Hypothalamus (tissue), 51 donors: ENCODE results near the gene TMEM219.
"Not testable (repeated sequence)": the region's sequence is repeated elsewhere in the genome, so short reads cannot be mapped to it uniquely, and the experiment has no call there.

ENCODE experiments used
- DNase-seq, 51 donors: peaks; one replicate each; lab custom pipeline; 2025; lab: John Stamatoyannopoulos, UW

The TMEM219 gene, protein sequence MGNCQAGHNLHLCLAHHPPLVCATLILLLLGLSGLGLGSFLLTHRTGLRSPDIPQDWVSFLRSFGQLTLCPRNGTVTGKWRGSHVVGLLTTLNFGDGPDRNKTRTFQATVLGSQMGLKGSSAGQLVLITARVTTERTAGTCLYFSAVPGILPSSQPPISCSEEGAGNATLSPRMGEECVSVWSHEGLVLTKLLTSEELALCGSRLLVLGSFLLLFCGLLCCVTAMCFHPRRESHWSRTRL

DNA sequence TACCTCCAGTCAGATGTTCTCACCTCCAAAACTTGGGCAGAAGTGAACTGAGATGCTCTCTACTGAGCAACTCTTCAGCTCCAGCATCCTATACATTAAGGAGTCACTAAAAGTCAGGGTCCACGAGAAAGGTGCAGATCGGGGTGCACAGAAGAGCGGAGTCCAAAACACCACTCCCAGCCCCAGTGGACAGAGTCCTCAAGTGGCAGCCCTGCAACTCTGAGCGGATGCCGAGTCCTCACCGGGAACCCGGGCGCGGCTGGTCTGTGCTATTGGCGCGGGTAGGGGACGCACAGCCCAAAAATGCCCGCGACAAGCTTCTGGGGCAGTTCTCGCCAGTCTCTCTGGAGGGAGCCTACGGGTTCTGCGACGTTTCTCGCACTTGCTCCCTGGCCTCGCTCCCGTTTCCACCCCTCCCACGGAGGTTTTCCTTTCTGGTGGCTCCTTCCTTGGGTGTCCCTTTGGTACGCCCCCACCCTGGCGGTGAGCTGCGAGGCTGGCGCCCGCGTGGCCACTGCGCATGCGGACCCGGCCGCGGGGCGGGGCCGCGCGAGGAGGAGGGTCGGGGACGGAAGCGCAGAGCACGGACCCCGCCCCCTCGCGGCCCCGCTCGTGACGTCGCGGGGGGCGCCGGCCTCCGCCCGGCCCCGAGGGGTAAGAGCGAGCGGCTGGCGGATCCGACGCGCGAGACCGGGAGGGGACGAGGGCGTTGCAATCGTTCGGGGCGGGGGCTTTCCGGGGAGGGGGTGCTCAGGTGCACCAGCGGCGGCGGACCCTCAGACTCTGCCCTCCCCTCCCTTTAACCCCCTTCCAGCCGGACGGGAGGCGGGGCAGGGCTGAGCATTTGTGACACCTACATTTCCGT is at the start of gene TMEM219:
TSS of gene TMEM219 (plus strand) at position 601 of the 865 bp plus-strand sequence. CDS start 1,065 bp downstream, outside the sequence.
- peak; percentile 46 to 94 (median 82) for DNase-seq

DNA sequence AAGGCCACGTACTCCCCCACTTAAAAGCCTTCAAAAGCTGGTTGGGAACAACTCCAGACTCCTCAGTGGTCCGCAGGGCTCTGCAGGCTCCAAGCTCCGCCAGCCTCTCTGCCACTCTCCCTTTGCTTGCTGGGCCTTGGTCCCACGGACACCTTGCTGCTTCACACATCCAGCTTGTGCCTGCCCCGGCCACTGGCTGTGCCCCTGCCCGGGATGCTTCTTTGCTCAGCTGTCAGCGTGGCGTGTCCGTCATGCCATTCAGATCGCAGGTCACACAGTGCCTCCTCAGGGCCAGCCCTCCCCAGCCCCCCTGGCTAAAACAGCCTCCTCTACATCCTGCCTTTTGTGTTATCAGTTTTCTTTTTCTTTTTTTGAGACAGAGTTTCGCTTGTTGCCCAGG is 49.8 kb upstream of the TMEM219 start:
- no peak for DNase-seq

DNA sequence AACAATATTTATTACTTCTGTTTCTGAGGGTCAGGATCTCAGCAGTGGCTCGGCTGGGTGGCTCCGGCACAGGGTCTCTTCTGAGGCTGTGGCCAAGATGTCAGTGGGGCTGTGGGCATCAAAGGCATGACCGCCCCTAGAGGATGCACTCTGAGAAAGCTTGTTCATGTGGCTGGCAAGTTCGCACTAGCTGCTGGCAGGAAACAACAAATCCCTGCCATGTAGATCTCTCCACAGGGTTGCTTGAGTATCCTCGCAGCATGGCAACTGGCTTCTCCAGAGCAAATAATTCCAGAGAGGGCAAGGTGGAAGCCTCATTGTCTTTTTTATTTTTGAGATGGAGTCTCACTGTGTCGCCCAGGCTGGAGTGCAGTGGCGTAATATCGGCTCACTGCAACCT is 48.4 kb upstream of the TMEM219 start:
- no peak for DNase-seq

DNA sequence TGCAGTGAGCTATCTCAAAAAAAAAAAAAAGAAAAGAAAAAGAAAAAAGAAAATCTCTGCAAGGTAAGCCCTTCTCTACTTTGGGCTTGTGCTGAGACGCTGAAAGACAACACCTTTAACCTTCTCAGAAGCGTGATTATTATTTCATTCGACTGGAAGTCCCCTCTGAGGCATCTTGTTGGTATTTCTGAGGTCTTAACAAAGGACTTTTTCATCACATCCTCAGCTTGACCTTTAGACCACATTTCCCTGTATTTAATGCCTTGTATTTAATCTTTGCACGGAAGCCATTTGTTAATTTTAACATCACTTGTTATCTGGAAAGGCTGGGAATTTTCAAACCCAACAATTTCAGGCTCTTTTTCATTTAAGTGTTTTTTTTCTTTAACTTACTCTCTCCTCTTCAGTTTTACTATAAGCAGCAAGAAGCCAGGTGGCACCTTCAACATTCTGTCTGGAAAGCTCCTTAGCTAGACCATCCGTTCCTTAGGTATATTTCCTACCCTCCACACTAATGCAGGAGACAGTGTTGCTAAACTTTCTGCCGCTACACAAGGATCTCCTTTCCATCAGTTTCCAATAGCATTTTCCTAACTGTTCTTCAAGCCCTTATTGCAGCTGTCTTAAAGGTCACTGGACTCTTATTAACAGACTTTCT is 46.2 kb upstream of the TMEM219 start:
- DNase-seq, result no peak

DNA sequence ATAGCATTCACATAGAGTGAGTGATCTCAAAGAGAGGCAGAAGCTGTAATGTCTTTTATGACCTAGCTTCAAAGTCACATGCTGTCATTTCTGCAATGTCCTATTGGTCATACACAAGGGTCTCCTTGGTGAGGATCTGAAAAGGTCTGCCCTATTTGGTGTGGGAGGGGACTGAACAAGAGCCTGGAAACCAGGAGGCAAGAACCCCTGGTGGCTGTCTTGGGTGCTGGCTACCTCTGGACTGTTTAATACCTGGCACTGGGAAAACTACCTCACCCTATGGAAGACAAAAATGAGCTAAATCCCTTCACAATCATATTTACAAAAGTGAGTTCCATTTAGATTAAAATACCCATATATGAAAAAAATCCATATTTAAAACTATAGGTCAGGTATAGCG is 44.9 kb upstream of the TMEM219 start:
- no peak for DNase-seq

DNA sequence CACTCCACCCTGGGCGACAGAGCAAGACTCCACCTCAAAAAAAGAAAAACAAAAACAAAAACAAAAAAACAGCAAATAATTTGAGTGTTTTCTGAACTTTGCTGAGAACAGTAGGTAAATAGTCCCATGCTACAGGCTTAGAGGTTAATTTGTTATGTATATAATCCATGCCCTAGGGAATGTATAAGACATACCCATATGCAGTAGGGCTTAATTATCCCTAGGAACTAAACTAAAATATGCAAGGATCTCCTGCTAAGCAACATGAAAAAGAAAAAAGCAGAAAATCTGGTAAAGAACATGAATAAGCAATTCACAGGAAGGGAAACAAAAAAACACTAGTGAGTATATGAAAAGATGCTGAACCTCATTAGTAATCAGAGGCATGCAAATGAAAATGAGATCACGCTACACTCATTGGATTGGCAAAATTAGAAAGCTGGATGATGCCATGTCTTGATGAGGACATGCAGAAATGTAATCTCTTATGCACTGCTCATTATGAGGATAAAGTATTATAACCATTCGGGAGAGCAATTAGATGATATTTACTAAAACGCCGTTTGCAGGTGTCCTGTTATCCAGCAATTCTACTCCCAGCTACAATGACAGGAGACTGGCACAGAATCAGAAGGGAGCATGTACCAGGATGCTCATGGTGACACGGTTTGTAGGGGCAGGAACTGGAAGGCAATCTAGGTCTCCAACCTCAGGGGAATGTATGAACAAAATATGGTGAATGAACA is 41.4 kb upstream of the TMEM219 start:
- DNase-seq, result peak in 2 of 51 donors; percentile 12 to 76

DNA sequence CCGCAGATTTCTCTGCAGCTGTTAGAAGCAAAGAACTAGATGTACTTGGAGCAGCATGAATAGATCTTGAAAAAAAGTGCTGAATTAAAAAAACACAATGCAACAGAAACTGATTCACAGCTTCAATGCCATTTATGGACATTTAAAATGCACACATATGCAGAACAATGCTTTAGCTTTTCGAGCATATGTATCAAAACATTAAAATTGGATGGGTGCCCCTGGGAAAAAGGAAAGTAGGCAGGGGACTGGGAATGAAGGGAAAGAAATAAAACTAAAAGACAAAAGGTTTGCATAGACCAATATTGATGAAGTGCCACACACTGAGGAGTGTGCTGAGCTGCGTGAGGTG is 40.9 kb upstream of the TMEM219 start:
- no peak for DNase-seq

DNA sequence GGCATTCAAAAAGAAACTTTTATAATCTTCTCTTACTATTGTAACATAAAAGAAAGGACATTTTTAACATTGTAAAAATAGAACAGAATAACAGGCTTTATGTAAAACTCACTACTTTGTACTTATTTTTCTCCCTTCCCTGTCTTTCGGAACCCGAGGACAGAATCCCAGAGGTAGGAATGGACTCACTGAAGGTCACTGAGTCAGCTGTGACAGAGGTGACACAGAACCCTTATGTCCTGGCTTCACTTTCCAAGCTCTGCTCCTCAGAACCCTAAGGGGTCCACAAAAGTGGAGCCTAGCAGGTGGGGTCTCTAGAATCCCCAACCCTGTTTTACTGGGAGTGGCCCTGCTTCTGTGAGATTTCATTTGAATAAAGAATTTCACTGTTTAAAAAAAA is 39.6 kb upstream of the TMEM219 start:
- no peak for DNase-seq

DNA sequence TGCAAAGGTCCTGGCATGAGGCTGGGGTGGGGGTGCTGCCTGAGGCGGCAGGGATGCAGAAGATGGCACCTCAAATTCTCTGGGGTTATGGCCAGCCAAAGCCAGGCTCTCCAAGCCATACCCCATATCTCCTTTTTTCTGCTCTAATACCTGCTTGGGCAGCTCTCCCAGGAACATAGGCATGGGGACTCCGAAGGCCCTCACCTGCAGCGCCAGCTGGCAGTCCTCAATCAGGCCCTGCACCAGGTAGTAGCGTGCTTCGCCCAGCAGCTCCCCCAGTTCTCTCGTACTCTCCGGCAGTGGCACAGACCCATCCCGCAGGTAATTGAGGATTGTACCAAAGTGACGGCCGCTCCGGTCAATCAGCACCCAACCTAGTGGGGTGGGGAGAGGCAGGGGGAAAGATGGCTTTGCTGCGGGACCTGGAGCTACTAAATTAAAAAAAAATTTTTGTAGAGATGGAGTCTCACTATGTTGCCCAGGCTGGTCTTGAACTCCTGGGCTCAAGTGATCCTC is 38.8 kb upstream of the TMEM219 start:
- no peak for DNase-seq

DNA sequence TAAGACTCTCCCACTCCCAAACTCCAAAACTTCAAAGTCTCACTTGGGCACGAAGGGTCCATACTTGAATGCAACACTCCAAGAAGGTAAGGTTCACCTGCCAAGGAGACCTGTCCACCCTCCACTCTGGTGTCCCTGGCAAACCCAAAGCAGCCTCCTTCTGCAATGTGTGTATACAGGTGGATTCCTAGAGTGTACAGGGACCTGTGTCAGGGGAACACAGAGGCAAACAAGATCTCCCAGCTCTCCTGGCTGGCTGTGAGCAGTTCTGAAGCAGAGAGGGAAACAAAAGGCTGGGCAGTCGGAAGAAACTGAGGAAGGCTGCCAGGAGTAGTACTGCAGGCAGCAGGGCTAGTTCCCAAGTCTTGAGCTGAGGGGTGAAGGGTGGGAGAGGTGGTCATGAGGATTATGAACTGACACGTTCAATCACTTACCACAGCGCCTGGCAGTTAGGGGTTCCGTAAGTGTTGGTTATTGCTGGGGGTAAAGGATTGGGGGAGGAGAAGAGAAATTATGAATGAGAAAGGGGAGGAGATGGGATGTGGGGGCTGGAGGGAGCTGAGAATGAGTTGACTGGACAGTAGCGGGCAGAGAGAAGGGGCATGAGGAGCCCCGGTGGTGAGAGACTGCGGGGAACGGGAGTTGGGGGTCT is 36.6 kb upstream of the TMEM219 start:
- peak in 13 of 51 donors; percentile 11 to 41 (median 27) for DNase-seq

DNA sequence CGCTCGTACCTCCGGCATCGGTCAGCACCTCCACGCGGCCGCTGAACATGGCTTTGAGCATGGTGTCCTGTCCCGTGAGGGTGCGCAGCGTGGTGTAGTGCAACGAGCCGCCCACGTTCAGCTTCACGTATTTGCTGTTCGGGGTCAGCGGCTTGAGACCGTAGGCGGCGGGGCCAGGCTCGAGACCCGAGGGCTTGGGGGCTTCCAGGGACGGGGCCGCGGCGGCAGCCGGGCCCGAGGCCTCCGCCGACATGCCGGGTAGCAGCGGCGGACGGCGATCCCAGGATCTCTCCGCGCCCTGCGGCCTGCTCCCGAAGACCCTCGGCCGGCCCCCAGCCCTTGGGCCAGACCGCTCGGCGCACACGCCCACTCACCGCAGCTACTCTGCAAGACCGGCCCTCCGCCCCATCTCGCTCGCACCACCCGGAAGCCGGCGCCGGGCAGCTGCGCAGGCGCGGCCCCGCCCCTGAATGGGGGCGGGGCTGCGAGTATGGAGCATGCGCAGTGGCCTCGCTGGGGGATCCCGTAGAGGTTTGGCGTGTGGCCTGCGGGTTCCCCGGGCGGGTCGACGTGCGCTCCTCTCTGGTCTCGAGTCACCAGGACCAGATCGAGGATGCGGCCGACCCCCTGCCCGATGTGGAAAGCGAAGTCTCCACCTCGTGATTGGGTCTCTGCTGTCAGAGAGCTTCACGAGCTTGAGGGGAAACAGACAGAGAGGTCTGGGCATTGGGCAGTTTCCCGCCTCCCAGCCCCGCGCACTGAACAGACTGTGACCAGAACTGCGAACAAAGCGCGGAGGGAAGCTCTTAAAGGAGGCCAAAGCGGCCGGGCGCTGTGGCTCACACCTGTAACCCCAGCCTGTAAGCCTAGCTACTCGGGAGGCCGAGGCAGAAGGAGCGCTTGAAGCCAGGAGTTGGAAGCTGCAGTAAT is 35.8 kb upstream of the TMEM219 start, which contains the start of gene KCTD13:
TSS of gene KCTD13 (minus strand) at position 446 of the 930 bp plus-strand sequence. CDS start at position 253, 193 bp downstream.
- DNase-seq, result peak; percentile 56 to 94 (median 83)

DNA sequence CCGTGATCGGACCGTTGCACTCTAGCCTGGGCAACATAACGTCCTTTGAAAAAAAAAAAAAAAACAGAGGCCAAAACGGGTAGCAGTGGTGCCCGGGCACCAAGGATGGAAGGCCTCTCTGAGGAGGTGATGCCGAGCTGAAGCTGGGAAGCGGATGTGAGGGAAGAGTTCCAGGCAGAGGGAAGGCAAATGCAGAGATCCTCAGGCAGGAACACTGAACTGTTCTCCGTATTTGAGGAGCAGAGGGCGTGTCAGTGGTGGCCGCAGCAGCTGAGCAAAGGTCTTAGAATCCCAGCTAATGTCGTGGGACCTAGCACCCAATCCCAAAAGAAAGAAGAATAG is 35.2 kb upstream of the TMEM219 start:
- peak in 5 of 51 donors; percentile 40 to 57 (median 49) for DNase-seq

DNA sequence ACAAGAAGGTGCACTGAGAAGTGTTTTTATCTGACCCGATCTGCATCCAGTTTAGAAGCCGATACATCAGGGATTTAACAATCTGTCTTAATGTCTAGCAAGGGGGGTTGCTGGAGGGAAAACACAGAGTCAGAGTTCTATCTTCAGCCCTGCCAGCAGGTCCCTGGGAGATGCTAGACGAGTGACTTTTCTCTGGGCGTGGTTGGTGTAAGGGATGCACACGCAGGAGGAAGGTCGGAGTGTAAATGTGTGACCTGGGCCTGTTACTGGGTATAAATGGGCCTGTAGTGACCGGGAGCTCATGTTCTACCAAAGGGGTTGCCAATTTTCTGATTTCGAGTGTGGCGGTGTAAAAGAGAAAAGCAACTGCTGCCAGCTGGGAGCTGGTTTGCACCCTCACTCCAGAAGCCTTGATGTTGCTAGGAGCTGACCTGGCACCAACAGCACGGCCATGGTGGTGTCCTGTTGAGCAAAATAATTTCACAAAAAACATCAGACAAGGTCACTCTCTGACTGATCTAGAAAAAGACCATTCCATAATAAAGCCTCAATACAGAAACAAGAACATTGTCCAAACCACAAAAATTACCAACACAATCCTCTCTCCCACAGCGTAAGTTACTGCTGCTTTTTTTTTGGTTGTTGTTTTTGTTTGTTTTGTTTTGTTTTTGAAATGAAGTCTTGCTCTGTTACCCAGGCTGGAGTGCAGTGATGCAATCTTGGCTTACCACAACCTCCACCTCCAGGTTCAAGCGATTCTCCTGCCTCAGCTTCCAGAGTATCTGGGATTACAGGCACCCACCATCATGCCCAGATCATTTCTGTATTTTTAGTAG is 34.6 kb upstream of the TMEM219 start:
- DNase-seq, result peak in 23 of 51 donors; percentile 2 to 63 (median 23)

DNA sequence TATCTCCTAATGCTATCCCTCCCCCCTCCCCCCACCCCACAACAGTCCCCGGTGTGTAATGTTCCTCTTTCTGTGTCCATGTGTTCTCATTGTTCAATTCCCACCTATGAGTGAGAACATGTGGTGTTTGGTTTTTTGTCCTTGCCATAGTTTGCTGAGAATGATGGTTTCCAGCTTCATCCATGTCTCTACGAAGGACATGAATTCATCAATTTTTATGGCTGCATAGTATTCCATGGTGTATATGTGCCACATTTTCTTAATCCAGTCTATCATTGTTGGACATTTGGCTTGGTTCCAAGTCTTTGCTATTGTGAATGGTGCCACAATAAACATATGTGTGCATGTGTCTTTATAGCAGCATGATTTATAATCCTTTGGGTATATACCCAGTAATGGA is 30.1 kb upstream of the TMEM219 start:
- DNase-seq, result not testable (repeated sequence)

DNA sequence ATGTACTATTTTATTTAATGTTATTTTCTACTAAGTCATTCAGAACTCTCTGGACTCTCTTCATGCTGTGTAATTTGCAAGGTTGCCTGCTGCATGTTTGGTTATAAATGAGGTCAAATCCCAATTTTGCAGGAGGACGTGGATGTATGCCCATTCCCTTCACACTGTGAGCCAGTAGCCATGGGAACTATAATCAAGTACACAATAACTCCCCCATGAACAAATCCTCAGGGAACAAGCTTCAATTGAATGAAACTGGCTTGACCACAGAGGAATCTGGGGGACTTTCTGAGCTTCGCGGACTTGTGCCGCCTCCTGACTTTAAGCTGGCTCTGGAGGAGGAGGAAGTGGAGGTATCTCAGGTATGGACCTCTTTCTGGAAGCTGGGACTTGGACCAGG is 21.2 kb upstream of the TMEM219 start:
- DNase-seq, result peak in 2 of 51 donors; percentile 8 to 13

DNA sequence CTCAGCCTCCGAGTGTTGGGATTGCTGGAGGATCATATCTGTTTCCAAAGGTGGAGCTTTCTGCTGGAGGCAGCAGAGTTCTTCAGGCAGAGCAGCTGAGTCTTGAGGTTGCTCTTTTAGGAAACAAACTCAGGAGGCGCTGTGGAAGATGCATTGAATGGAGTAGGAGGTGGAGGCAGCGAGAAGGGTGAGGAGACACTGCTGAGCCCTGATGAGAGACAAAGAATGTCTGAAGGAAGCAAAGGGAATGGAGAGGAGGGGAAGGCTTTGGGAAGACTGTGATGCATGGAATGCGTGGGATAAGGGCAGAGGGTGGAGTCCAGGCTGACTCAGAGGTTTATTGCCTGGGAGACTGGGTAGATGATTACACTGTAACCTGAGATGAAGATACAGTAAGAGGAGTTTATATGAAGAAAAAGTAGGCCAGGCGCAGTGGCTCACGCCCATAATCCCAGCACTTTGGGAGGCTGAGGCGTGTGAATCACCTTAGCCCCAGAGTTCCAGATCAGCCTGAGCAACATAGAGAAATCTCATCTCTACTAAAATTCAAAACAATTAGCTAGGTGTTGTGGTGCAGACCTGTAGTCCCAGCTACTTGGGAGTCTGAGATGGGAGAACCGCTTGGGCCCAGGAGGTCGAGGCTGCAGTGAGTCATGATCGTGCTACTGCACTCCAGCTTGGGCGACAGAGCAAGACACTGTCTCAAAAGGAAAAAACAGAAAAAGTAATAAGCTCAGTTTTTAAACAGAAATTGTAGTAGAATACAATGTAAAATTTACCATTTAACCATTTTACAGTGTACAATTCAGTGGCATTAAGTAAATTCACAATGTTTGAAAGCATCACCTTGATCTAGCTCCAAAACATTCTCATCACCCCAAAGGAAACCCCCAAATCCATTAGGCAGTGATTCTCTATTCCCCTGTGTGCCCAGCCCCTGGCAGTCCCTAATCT is 17.8 kb upstream of the TMEM219 start:
- peak in 2 of 51 donors; percentile 13 to 54 for DNase-seq

DNA sequence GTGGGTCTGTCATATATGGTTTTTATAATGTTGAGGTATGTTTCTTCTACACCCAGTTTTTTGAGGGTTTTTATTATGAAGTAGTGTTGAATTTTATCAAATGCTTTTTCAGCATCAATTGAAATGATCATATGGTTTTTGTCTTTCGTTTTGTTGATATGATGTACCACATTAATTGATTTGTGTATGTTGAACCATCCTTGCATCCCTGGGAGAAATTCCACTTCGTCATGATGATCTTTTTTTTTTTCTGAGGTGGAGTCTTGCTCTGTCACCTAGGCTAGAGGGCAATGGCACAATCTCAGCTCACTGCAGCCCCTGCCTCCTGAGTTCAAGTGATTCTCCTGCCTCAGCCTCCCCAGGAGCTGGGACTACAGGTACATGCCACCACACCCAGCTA is 14.0 kb upstream of the TMEM219 start:
- no peak for DNase-seq
